NCI-H1048 (cell line): ENCODE results near the gene BICC1.

Experiments
- DNase-seq: peaks from one replicate; lab custom pipeline; 2025; lab: John Stamatoyannopoulos, UW

BICC1 gene

DNA sequence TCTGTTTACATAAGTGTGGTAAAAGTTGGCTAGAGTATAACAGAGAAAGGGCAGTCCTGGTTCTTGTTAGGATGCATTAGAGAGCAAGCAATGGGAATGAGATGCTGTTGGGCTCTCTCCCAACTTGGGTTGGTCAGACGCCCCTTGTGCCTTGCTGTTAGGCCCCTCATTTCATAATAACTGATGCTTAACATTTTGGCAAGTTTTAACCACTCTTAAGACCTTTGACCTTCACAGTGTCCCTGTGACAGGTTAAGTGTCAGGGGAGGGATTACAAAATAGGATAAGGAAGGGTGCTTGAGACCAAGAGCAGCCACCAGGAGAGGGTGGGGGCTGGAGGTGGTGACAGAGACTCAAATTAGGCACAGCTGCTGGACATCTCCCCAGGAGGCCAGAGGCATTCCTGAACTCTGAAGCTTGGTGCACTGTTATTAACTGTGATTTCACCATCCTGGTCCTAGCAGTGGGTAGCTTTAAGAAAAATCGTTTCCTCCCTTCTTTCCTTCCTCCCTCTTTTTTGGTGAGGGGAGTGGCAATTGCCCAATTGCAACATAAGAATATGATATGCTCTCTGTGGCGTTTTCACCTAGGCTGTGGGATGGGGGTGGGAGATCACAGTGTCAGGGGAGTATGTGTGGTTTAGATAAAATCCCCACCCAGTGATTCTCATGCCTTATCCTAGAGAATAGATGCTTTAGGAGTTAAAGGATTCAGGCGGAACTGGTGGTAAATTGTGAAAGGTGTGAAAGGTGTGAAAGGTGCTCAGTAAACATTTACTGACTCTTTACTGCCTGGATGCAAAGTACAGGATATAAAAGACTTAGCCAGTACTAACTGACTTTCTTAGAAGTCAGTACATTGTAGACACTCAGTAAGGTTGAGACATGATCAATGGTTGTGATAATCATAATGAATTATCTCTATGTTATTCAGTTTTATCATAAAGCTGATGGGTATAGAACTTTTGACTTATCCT, 270.5 kb downstream of the BICC1 start:
- no peak for DNase-seq

DNA sequence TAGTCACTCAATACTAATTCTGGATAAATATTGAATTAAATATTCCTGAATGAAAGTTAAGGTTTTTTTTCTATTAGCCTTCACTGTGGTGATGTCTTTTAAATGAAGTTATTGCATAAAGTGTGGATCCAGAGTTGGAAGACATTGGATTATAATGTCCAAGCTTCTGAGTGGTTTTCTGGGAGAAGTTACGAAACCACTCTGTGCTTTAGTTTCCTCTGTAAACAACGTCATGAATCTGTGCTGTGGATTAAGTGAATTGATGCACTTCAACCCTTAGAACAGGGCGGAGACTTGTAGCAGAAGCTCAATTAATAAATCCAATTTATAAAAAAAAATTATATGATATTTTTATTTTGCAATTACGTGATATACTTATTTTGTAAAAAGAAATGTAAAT, 271.7 kb downstream of the BICC1 start:
- DNase-seq: no peak

DNA sequence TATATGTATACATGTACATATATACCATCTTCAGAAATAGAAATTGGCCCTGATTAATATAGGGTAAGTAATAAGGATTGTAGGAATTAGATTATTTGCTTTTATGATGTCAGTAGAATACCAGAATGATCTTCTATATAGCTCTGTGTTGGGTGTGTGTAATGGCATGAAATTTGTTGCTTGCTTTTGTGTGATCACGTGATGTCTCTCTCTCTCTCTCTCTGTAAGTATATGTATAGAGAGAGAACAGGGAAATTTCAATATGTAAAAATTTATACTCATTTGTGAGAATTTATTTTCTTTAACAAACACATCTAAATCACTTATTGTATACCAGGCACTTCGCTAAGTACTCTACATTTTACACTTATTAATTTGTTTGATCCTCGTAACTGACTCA, 272.7 kb downstream of the BICC1 start:
- DNase-seq: no peak

DNA sequence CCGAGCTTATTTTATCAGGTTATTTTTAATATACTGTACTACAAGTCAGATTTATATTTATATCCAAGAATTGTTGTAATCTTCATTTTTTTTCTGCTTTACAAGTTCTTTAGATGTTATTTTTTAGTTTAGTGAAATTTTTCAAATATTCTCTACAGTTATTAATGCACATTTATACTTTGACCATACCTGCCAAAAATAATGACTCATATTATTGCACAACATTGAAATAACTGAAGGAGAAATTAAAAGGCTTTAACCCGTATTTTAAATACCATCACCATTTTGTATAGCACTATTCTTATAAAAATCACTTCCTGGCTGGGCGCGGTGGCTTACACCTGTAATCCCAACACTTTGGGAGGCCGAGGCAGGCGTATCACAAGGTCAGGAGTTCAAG, 278.5 kb downstream of the BICC1 start:
- no peak for DNase-seq

- no peak for DNase-seq
These were observed 282.9 kb downstream of the BICC1 start for GRCh38 chr10:58795560-58795959.

GRCh38 chr10:58796242-58796641, 283.6 kb downstream of the BICC1 start:
- DNase-seq: no peak

GRCh38 chr10:58796824-58797223, 284.2 kb downstream of the BICC1 start:
- DNase-seq: no peak

DNA sequence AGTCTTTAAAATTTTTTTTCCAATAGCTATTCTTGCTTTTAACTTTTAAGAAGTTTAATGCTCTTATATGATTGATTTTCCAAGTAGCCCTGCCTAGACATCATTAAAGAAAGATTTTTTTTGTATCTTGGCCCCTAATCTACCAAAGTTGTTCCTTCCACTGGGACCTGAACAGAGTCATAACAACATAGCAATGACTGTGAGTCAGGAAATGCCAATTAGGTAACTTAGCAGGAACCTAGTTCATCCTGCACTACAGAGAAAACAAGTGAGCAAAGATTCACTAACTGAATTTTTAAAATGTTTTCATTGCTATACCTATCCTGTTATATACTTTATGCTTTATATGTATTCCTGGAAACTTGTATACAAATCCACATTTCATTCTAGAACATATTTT, 284.7 kb downstream of the BICC1 start:
- DNase-seq: no peak

DNA sequence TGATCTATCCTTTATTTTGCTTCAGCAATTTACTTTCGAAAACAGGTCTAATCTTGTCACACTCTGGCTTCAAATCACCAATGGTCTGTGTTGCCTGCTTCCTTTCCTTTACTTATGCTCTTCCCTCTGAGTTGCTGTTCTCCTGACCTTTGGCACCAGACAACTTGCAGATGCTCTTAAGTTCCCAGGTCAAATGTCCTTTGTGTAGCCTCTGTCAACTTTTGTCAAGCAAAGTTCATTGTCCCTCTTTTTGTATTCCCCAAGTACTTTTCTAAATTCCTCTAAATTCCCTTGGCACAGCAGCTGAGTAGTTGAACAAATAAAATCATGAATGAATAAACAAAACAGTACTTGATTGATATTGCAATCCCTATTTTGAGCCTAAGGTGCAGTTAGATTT, 289.4 kb downstream of the BICC1 start:
- DNase-seq: no peak

DNA sequence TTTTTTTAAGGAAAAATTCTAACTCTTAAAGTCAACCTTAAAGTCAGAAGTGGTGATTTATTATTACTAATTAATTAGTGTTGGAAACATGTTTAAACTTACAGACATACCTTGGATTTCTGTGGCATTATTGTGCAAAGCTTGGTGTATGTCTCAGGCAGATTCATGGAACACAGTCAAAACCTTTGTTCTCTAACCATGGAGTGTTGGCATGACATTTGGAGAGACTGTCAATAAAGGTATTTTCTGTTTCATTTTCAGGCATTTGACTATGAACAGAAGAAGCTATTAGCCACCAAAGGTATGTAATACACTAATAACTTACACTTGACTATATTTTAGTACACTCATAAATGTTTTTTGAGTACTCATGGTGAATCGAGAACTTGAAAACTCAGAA, 293.7 kb downstream of the BICC1 start:
- DNase-seq: no peak

DNA sequence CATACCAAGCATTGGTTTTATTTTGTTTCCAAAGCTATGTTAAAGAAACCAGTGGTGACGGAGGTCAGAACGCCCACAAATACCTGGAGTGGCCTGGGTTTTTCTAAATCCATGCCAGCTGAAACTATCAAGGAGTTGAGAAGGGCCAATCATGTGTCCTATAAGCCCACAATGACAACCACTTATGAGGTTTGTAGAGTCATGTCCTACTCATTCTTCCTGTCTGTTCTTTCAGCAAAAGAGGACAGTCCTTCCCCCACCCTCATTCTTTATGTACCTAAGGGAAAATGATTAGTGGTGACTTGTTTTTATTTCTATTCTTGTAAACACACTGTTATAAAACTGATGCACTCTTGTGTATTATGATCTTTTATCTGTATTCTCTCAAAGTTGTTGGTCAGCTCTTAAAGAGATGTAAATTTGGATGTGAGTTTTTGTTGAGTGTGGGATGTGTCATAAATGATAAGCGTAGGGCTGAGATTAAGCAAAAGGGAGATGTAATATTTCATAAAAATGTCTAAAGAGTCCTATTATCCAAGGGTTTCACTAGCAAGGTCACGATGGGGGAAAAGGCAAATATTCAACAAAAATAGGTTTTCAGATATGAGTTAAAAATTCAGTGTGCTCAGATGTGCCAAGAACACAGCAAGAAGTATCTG, 294.4 kb downstream of the BICC1 start:
- DNase-seq: no peak

GRCh38 chr10:58807629-58808022, 295.0 kb downstream of the BICC1 start:
- no peak for DNase-seq

DNA sequence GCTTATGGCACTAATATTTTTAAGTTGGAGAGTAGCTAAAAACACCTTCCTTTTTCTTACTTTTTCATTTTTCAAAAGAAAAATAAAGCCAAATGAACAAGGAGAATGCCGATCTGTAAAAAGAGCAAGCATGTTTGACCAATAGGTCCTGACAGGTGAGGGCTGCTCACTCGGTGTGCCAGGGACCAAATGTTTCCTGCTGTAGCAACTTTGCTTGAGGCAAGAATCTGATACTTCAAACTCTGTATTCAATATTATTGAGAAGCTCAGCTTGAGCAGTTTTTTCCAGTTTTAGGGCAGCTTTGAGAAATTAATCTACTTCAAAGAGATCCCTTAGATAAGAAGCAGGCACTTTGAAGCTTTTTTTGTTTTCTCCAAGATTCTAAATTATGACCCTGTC, 298.1 kb downstream of the BICC1 start:
- DNase-seq: no peak

DNA sequence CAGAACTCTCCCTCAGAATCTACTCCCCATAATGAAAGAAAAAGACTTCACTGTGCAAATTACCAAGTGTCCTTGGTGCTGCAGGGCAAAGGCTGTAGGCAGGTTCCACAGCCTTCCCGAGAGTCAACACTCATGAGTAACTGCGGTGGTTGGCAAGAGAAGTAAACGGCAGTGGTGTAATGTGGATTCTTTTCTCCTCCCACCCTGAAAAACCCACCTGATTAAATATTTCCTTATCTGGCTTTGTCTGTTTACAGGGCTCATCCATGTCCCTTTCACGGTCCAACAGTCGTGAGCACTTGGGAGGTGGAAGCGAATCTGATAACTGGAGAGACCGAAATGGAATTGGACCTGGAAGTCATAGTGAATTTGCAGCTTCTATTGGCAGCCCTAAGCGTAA, 300.9 kb downstream of the BICC1 start:
- no peak for DNase-seq

DNA sequence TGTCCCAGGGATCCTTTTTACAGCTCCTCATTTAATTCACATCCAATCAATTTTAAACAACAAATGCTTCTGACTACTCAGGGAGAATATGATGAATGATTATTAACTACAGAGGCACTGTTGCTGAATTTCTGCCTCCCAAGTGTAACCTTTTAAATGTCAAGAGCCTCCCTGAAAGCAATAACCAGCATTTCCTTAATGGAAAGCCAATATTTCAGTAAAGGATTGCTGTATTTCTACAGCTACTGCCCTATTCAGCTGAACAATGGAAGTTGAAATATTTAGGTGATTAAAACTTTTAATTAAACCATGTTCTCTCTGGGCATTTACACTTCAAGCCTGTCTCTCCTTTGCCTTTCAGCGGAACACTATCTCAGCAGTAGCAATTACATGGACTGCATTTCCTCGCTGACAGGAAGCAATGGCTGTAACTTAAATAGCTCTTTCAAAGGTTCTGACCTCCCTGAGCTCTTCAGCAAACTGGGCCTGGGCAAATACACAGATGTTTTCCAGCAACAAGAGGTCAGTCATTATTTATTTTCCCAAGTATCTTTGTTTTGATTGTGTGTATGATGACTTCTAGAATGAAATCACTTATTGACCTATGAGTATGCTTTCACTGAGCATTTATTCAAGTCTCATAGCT, 304.7 kb downstream of the BICC1 start:
- DNase-seq: no peak

GRCh38 chr10:58818900-58819299, 306.2 kb downstream of the BICC1 start:
- peak; percentile 2 for DNase-seq

DNA sequence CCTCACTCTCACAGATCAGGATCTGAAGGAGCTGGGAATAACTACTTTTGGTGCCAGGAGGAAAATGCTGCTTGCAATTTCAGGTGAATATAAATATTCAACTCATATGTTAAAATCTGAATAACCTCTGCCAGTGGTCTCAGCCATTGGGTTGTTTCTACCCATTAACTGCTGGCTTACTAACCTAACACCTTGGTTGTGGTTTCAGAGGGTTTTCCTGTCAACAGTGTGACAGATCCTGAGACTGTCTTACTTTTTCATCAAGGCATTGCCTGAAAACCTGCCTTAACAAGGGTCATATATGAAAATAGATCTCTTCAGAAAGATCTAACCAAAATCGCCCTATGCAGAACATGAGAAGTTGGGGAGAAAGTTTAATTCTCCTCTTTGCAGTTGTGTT, 307.7 kb downstream of the BICC1 start:
- DNase-seq: no peak

DNA sequence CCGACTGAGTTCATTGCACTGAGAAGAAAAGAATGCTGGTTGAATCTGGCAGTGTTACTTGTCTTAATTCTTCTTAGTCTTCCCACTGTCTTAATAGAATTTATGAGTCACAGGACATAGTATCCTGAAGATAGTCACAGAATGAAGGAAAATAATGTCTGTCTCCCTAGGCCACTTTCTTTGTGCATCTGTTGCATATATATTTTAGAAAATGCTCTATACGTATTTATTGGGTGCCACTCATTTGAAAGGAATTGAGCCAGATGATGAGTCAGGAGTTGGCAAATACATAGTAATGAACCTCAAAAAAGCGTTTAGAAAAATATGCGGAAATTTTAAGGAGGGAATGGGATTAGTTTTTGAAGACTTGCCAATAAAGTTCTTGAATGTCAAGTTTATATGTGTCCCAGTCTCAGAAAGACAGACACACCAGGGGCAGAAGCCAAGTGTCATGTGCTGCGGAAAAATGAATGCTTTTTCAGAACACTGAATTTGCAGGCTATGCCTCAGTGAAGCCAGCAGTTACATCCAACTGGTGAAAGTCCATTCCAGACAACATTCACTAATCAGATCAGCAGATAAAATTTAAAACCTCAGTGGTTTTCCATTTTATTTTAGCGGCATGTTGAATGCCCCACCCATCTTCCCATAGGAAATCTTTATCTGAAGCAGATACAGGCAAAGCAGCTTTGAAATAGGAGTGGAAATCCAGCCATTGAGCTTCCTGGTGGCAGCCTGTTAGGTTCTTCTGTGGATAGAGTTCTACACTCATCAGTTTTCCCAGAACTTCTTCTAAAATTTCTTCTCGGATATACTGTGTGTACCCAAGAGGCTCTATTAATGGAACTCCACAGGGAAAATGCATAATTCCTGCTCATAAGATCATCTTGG, 308.4 kb downstream of the BICC1 start:
- no peak for DNase-seq

GRCh38 chr10:58821752-58822056, 309.0 kb downstream of the BICC1 start:
- no peak for DNase-seq

DNA sequence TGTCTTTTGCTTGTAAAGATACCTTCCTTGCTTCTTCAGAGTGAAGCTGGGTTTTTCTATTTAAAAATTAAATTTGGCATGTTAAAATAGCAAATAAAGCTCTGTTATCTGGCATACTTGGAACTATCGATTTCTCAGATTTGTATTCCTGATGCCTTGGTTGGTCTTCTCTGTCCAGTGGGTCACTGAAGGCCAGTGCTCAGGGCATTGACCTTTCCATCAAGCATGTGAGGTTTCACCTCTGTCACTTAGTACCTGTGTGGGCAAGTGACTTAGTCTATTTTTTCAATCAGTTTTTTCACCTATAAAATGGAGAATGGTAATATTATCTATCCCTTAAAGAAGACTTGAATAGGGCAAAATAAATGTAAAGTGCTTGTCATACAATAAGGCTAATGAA, 311.3 kb downstream of the BICC1 start:
- DNase-seq: no peak

DNA sequence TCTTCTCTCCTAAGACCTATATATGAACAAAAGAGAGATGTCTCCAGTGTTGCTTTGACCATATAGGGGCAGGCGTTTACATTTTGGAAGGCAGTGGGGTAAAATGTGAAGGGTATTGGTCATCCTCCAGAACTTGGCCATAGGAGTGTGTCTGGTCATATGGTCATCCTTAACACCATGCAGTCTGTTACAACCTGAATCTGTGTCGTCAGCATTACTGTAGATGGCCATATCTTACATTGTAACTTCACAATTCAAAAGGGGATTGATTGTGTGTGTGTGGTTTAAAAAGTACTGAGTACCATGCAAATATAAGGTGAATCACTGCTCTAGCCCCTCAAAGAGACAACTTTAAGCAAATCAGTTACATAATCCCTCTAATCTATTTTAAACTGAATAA, 311.7 kb downstream of the BICC1 start:
- DNase-seq: no peak

- no peak for DNase-seq
These were observed 314.0 kb downstream of the BICC1 start for GRCh38 chr10:58826694-58827093.
